Sigmoid colon (tissue), 7 donors: ENCODE measurements around the gene KIAA2012. TPM values are rescaled to one million over a fixed set of nuclear protein-coding genes. Genes with fewer than 3 reads are reported as not detected.

Experiments used
- DNase-seq: peaks from one replicate; pipeline ENCODE4 v3.0.0-alpha.2; 2019
- H3K27ac ChIP-seq, 4 donors: fragments of 200-600 bp; sonication (generic); one replicate each; pipeline ENCODE4 v1.5.1; 2016 to 2019; ENCODE audit warnings: mild to moderate bottlenecking in 1 of 4
- H3K27me3 ChIP-seq, 3 donors: fragments of 200-600 bp; sonication (generic); one replicate each; pipeline ENCODE4 v1.5.1; 2019; ENCODE audit warnings: mild to moderate bottlenecking in 1 of 3
- H3K36me3 ChIP-seq, 4 donors: fragments of 200-600 bp; sonication (generic); one replicate each; pipeline ENCODE4 v1.5.1; 2016 to 2019
- H3K4me1 ChIP-seq, 4 donors: fragments of 200-600 bp; sonication (generic); one replicate each; pipeline ENCODE4 v1.5.1; 2017 to 2019
- H3K4me3 ChIP-seq, 4 donors: fragments of 200-600 bp; sonication (generic); one replicate each; pipeline ENCODE4 v1.5.1; 2017 to 2019; ENCODE audit warnings: mild to moderate bottlenecking in 2 of 4, moderate library complexity in 1 of 4
- H3K9me3 ChIP-seq, 4 donors: fragments of 200-600 bp in 3 of 4; sonication (generic) in 3 of 4; one replicate each; pipeline versions ENCODE4 v1.5.1 to v1.6.1; 2013 to 2019
- EP300 ChIP-seq, 4 donors: sonication (generic); formaldehyde crosslinking; IDR thresholded peaks; one replicate each; pipeline ENCODE4 v1.6.1; 2017; ENCODE audit warnings: antibody characterized with exemption in 4 of 4
- POLR2A ChIP-seq, 2 donors: fragments of 450-650 bp; IDR thresholded peaks; one replicate each; pipeline ENCODE4 v1.6.1; 2016; ENCODE audit warnings: antibody characterized with exemption in 2 of 2, mild to moderate bottlenecking in 2 of 2, moderate library complexity in 2 of 2
- POLR2AphosphoS5 ChIP-seq, 4 donors: sonication (generic); formaldehyde crosslinking; IDR thresholded peaks; one replicate each; pipeline ENCODE4 v1.6.1; 2017; ENCODE audit warnings: antibody characterized with exemption in 4 of 4
- WGBS, 2 donors: extraction: QIAGEN DNeasy Blood & Tissue Kit; methylation state at CpG; one replicate each; pipeline ENCODE4 v1.1.7; 2013; 5-methylcytosine and 5-hydroxymethylcytosine counted together
- intact Hi-C: fragments of 100-400 bp; cut with DNase I; formaldehyde crosslinking; loops from one replicate; pipeline ENCODE4 v1.15.1; 2023
- polyA plus RNA-seq, 3 donors: library from polyadenylated mRNA; stranded (reverse); fragments of 200-250 nt; gene quantifications; one replicate each; pipeline ENCODE4 v1.2.3, GENCODE V29; 2013
- total RNA-seq, 4 donors: library from RNA; depleted of rRNA; stranded (reverse); fragments of >200 nt; gene quantifications; one replicate each; pipeline ENCODE4 v1.1.0, GENCODE V29; 2016
- TF ChIP-seq, protein P1 (sequence below), 4 experiments: fragments of 450-650 bp in 3 of 4; fragments of 200-600 bp in 1 of 4; IDR thresholded peaks; one replicate each; pipeline ENCODE4 v1.5.1; 2016 to 2019; ENCODE audit warnings: antibody characterized with exemption in 4 of 4, mild to moderate bottlenecking in 3 of 4, moderate library complexity in 2 of 4
- donor health status: healthy with polysubstance abuse.
- donor health status: Bipolar disorder and iron deficiency.
- donor health status: healthy.

Gene KIAA2012
- total and polyA plus RNA-seq, 7 donors: 0.04 to 0.83 (median 0.16) TPM; not detected in 4

DNA sequence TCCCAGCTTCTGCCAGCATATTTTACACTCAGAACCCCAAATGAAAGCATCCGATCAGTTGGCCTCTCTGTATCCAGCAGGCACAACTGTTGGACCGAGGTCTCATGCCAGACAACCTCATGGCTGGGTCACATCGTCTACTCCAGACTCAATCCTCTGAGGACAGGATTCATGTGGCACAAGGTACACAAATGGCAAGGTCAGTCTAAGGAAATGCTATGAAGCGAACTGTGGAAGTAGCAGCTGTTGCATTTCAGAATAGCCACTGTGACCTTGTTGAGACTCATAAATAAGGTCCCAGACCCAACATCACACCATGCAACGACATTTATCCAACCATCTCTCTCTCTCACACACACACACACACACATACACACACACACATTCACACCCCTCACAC is 46.5 kb upstream of the KIAA2012 start:
- no peaks in the 10 kb centered on the region for H3K36me3 ChIP-seq
- WGBS, 2 donors: 90 to 92% methylated on average over 5 of the region's 5 CpGs
- H3K27me3 ChIP-seq: no peaks in the 10 kb centered on the region
- H3K27ac ChIP-seq: no peak overlapping the region
- no peaks in the 10 kb centered on the region for H3K9me3 ChIP-seq
- intact Hi-C loops: no loop called here
- no peak for DNase-seq
- no peak overlapping the region for H3K4me3 ChIP-seq
- H3K4me1 ChIP-seq: peaks cover 0 to 2% (median 0%) of the 10 kb centered on the region in 4 donors
- TF ChIP-seq EP300 (IDR thresholded peaks at IDR 0.05) (no peak), POLR2AphosphoS5 (IDR thresholded peaks at IDR 0.05) (no peak), POLR2A (IDR thresholded peaks at IDR 0.05) (no peak)
- TF ChIP-seq, protein P1, sequence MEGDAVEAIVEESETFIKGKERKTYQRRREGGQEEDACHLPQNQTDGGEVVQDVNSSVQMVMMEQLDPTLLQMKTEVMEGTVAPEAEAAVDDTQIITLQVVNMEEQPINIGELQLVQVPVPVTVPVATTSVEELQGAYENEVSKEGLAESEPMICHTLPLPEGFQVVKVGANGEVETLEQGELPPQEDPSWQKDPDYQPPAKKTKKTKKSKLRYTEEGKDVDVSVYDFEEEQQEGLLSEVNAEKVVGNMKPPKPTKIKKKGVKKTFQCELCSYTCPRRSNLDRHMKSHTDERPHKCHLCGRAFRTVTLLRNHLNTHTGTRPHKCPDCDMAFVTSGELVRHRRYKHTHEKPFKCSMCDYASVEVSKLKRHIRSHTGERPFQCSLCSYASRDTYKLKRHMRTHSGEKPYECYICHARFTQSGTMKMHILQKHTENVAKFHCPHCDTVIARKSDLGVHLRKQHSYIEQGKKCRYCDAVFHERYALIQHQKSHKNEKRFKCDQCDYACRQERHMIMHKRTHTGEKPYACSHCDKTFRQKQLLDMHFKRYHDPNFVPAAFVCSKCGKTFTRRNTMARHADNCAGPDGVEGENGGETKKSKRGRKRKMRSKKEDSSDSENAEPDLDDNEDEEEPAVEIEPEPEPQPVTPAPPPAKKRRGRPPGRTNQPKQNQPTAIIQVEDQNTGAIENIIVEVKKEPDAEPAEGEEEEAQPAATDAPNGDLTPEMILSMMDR (IDR thresholded peaks at IDR 0.05): no peak

DNA sequence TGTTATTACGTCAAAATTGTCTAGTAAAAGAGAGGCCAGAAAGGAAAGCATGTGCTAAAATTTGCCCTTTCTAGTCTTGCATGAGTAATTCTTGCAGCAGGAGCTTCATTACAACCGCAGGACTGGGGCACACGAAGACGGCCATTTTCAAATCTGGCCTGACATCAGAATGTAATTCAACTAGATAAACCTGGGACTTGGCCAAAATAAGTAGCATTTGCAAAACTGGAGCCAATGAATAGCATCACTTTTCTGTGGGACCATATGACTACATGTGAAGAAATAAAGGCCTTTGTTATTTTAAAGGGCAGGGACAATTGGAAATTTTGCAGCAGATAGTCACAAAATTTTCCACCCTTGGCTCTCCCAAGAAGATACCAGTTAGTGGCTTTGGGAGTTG is 42.4 kb upstream of the KIAA2012 start:
- Histone ChIP-seq H3K27me3 (peaks cover 0 to 5% (median 0%) of the 10 kb centered on the region in 3 donors), H3K4me3 (no peak overlapping the region), H3K9me3 (no peaks in the 10 kb centered on the region), H3K4me1 (peaks cover 0 to 19% (median 5%) of the 10 kb centered on the region in 4 donors), H3K27ac (peak overlapping the region in 2 of 4 donors; percentile 99), H3K36me3 (no peaks in the 10 kb centered on the region)
- intact Hi-C loops: loop anchor here (5.0 to 10.0 kb wide), 3 partner anchors 233 to 604 kb away; partner anchors contain the start of genes FAM117B and TMEM237
- no peak for DNase-seq
- 85 to 93% methylated on average over 4 of the region's 4 CpGs for WGBS, 2 donors
- TF ChIP-seq EP300 (IDR thresholded peaks at IDR 0.05): no peak

DNA sequence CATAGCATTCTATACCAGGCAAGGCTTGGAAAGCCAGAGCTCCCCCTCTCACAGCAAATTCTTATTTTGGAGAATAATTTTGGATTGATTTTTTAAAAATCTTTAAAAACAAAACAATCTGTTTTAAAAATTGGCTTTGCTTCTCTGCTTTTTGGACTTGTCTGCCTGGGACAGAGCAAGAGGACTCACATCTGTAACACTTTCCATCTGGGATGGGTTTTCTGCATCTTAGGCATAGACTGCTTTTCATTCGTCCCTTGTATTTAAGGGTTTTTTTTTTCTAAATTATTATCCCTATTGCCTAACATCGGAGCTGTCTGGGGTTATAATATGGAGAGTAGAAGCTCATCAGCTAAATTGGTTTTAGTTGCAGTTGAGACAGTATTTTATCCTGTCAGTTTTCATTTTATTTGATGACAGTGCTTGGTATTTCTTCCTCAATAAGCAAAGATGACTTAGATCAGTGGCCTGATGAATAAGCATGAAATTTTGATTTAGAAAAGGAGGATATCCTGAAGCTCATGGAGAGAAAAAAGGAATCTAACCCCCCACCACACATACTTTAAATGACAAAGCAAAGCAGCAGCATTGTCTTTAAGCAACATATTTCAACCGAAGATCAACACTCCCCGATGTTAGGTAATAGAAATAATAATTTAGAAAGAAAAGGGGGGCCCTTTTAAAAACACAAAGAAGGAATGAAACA is 41.7 kb upstream of the KIAA2012 start:
- no peak for DNase-seq
- peak overlapping the region; percentile 96 to 99 (median 98) for H3K27ac ChIP-seq
- H3K36me3 ChIP-seq: no peaks in the 10 kb centered on the region
- TF ChIP-seq POLR2A (IDR thresholded peaks at IDR 0.05): no peak
- TF ChIP-seq, protein P1 (IDR thresholded peaks at IDR 0.05): no peak
- TF ChIP-seq POLR2AphosphoS5 (IDR thresholded peaks at IDR 0.05): no peak
- no peak for TF ChIP-seq EP300 (IDR thresholded peaks at IDR 0.05)
- no peaks in the 10 kb centered on the region for H3K9me3 ChIP-seq
- peaks cover 0 to 5% (median 0%) of the 10 kb centered on the region in 3 donors for H3K27me3 ChIP-seq
- H3K4me1 ChIP-seq: peaks cover 0 to 19% (median 8%) of the 10 kb centered on the region in 4 donors
- WGBS, 2 donors: 68 to 74% methylated on average over 4 of the region's 4 CpGs
- intact Hi-C loops: loop anchor here (5.0 to 10.0 kb wide), 3 partner anchors 234 to 603 kb away; partner anchors contain the start of genes FAM117B and TMEM237
- peak overlapping the region in 3 of 4 donors; percentile 69 to 84 (median 78) for H3K4me3 ChIP-seq

DNA sequence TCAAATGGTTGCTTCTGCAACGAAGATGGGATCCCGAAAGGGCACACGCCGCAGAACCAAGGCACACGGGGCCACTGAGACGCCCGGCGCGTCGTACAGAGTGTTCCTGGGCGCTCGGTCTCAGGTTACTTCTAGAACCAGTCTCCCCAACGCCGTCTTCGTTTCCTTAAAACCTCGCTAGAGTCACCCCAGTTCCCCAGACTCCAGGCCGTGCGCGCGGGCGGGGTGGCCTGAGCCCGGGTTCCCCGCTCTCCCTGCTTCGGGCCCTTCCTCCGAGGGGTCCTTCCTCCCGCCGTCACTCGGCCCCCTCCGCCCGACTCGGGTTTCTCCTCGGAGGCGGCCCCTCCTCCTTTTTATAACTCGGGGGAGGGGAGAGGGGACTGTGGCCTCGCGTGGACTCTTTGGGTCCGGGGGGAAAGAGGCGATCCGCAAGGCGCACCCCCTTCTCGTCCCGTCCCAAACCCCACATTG is 40.2 kb upstream of the KIAA2012 start:
- intact Hi-C loops: loop anchor here (1.0 to 10.0 kb wide), 5 partner anchors 173 to 602 kb away; partner anchors contain the start of genes FAM117B and TMEM237
- H3K4me3 ChIP-seq: peak overlapping the region; percentile 69 to 84 (median 74)
- TF ChIP-seq POLR2AphosphoS5 (IDR thresholded peaks at IDR 0.05) (peak; percentile 31 to 62 (median 34)), POLR2A (IDR thresholded peaks at IDR 0.05) (no peak), EP300 (IDR thresholded peaks at IDR 0.05) (peak in 1 of 4 donors; percentile 0)
- TF ChIP-seq, protein P1 (IDR thresholded peaks at IDR 0.05): no peak
- peak; percentile 91 for DNase-seq
- peaks cover 0 to 5% (median 0%) of the 10 kb centered on the region in 3 donors for H3K27me3 ChIP-seq
- H3K36me3 ChIP-seq: no peaks in the 10 kb centered on the region
- no peaks in the 10 kb centered on the region for H3K9me3 ChIP-seq
- peaks cover 0 to 22% (median 9%) of the 10 kb centered on the region in 4 donors for H3K4me1 ChIP-seq
- WGBS, 2 donors: 0% methylated on average over 42 of the region's 42 CpGs
- peak overlapping the region; percentile 96 to 99 (median 98) for H3K27ac ChIP-seq
